Measurements from ENCODE around the gene LSAMP.

LSAMP gene

GRCh38 chr3:116445990-116446389, 703 bp upstream of the LSAMP start:
- no peak for DNase-seq (ENCODE audit: low read depth)
- H3K4me3 ChIP-seq (ENCODE audit: control insufficient read depth, low read depth, low read length): no peak overlapping the region
- no peak for TF ChIP-seq CTCF (conservative IDR thresholded peaks at IDR 0.05; ENCODE audit: control insufficient read depth, insufficient read depth, low read depth, low read length)

- TF ChIP-seq CTCF (conservative IDR thresholded peaks at IDR 0.05; ENCODE audit: control insufficient read depth, insufficient read depth, low read depth, low read length): no peak
- DNase-seq (ENCODE audit: low read depth): no peak
- H3K4me3 ChIP-seq (ENCODE audit: control insufficient read depth, low read depth, low read length): peak overlapping the region; percentile 34
These were observed 422 bp downstream of the LSAMP start for GRCh38 chr3:116444819-116445310.

GRCh38 chr3:116444115-116444747, 1.1 kb downstream of the LSAMP start:
- H3K4me3 ChIP-seq (ENCODE audit: control insufficient read depth, low read depth, low read length): no peak overlapping the region
- DNase-seq (ENCODE audit: low read depth): no peak

GRCh38 chr3:116443191-116443661, 2.1 kb downstream of the LSAMP start:
- no peak overlapping the region for H3K4me3 ChIP-seq (ENCODE audit: control insufficient read depth, low read depth, low read length)
- peak; percentile 17 for DNase-seq (ENCODE audit: low read depth)
- TF ChIP-seq CTCF (conservative IDR thresholded peaks at IDR 0.05; ENCODE audit: control insufficient read depth, insufficient read depth, low read depth, low read length): no peak

More at GRCh38 chr3:116444115-116444747, 1.1 kb downstream of the LSAMP start:
- TF ChIP-seq CTCF (conservative IDR thresholded peaks at IDR 0.05; ENCODE audit: control insufficient read depth, insufficient read depth, low read depth, low read length): no peak

- DNase-seq (ENCODE audit: low read depth): no peak
- no peak overlapping the region for H3K4me3 ChIP-seq (ENCODE audit: control insufficient read depth, low read depth, low read length)
- no peak for TF ChIP-seq CTCF (conservative IDR thresholded peaks at IDR 0.05; ENCODE audit: control insufficient read depth, insufficient read depth, low read depth, low read length)
These were observed 2.8 kb downstream of the LSAMP start for GRCh38 chr3:116442331-116443021.

GRCh38 chr3:116441652-116442051, 3.6 kb downstream of the LSAMP start:
- no peak for DNase-seq (ENCODE audit: low read depth)
- no peak overlapping the region for H3K4me3 ChIP-seq (ENCODE audit: control insufficient read depth, low read depth, low read length)
- no peak for TF ChIP-seq CTCF (conservative IDR thresholded peaks at IDR 0.05; ENCODE audit: control insufficient read depth, insufficient read depth, low read depth, low read length)
